22Rv1 (cell line): ENCODE measurements around the gene ZFP1.

Experiments
- H3K27ac ChIP-seq: fragments of 450-650 bp; 2 replicates; pipeline ENCODE4 v1.5.1; 2017
- CTCF ChIP-seq: fragments of 450-650 bp; IDR thresholded peaks from 2 replicates; pipeline ENCODE4 v1.5.1; 2017; ENCODE audit warnings: mild to moderate bottlenecking
- ZFX ChIP-seq: fragments of 450-650 bp; IDR thresholded peaks from 2 replicates; pipeline ENCODE4 v1.6.1; 2017; ENCODE audit warnings: antibody characterized with exemption, borderline replicate concordance

The ZFP1 gene

GRCh38 chr16:75169899-75170405 lies 21.6 kb downstream of the ZFP1 start:
- no peak overlapping the region for H3K27ac ChIP-seq
- TF ChIP-seq ZFX (no peak), CTCF (no peak)

- no peak overlapping the region for H3K27ac ChIP-seq
- TF ChIP-seq CTCF, result no peak
- no peak for TF ChIP-seq ZFX
Measured at GRCh38 chr16:75172578-75172977, 24.3 kb downstream of the ZFP1 start.

- no peak for TF ChIP-seq ZFX
- no peak for TF ChIP-seq CTCF
Measured at GRCh38 chr16:75175074-75175473, 26.8 kb downstream of the ZFP1 start.

GRCh38 chr16:75176926-75177325 lies 28.6 kb downstream of the ZFP1 start:
- TF ChIP-seq ZFX (no peak), CTCF (no peak)
- H3K27ac ChIP-seq, result no peak overlapping the region

More at GRCh38 chr16:75175074-75175473, 26.8 kb downstream of the ZFP1 start:
- H3K27ac ChIP-seq, result no peak overlapping the region

- no peak overlapping the region for H3K27ac ChIP-seq
- no peak for TF ChIP-seq ZFX
- TF ChIP-seq CTCF, result no peak
Measured at GRCh38 chr16:75179208-75179607, 30.9 kb downstream of the ZFP1 start.

GRCh38 chr16:75181630-75182029 lies 33.3 kb downstream of the ZFP1 start:
- no peak overlapping the region for H3K27ac ChIP-seq

GRCh38 chr16:75188832-75189477 lies 40.6 kb downstream of the ZFP1 start:
- TF ChIP-seq ZFX (no peak), CTCF (no peak)
- no peak overlapping the region for H3K27ac ChIP-seq

More at GRCh38 chr16:75181630-75182029, 33.3 kb downstream of the ZFP1 start:
- TF ChIP-seq ZFX (no peak), CTCF (no peak)
